ENCODE data around the gene STAB1.
A peak's percentile ranks its signal among the peaks of the same experiment; 100 is the strongest.

Gene STAB1

DNA sequence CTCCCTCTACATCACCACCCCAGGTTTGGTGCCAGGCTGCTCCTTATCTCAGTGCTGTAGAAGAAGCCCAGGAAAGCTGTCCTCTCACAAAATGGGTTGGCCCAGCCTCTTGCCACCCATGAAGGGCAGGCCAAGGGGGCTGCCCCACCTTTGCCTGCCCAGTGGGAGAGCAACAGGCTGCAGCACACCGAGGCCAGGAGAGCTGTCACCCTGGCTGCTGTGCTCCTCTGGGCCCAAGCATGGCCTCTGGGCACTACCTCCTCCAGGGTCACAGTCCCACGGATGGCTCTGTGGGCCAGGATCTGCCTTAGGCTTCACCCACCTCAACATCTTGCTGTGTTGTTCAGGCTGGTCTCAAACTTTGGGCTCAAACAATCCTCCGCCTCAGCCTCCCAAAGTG lies 6.4 kb upstream of the STAB1 start:
- Histone ChIP-seq H3K4me1 (ENCODE audit: control insufficient read depth, insufficient read depth, low read length) (peaks cover 11% of the 10 kb centered on the region), H3K9me3 (ENCODE audit: control insufficient read depth in 2 of 2, low read length in 2 of 2) (no peaks in the 10 kb centered on the region), H3K9ac (ENCODE audit: low read length in 2 of 2) (no peak overlapping the region), H3K36me3 (ENCODE audit: control insufficient read depth in 2 of 2, insufficient read depth in 2 of 2, low read length in 2 of 2) (peaks cover 52 to 66% of the 10 kb centered on the region in 2 donors), H3K4me3 (ENCODE audit: low read length in 2 of 2) (no peak overlapping the region), H3K27ac (ENCODE audit: low read length) (no peak overlapping the region), H3K27me3 (ENCODE audit: control insufficient read depth in 1 of 2, insufficient read depth in 2 of 2, low read length in 2 of 2) (no peaks in the 10 kb centered on the region)

- Histone ChIP-seq H3K36me3 (ENCODE audit: control insufficient read depth in 2 of 2, insufficient read depth in 2 of 2, low read length in 2 of 2) (peaks cover 52 to 66% of the 10 kb centered on the region in 2 donors), H3K4me1 (ENCODE audit: control insufficient read depth, insufficient read depth, low read length) (peaks cover 7% of the 10 kb centered on the region), H3K27me3 (ENCODE audit: control insufficient read depth in 1 of 2, insufficient read depth in 2 of 2, low read length in 2 of 2) (no peaks in the 10 kb centered on the region), H3K9me3 (ENCODE audit: control insufficient read depth in 2 of 2, low read length in 2 of 2) (no peaks in the 10 kb centered on the region), H3K27ac (ENCODE audit: low read length) (no peak overlapping the region), H3K4me3 (ENCODE audit: low read length in 2 of 2) (no peak overlapping the region), H3K9ac (ENCODE audit: low read length in 2 of 2) (no peak overlapping the region)
Measured at GRCh38 chr3:52489453-52489852, 5.7 kb upstream of the STAB1 start.

DNA sequence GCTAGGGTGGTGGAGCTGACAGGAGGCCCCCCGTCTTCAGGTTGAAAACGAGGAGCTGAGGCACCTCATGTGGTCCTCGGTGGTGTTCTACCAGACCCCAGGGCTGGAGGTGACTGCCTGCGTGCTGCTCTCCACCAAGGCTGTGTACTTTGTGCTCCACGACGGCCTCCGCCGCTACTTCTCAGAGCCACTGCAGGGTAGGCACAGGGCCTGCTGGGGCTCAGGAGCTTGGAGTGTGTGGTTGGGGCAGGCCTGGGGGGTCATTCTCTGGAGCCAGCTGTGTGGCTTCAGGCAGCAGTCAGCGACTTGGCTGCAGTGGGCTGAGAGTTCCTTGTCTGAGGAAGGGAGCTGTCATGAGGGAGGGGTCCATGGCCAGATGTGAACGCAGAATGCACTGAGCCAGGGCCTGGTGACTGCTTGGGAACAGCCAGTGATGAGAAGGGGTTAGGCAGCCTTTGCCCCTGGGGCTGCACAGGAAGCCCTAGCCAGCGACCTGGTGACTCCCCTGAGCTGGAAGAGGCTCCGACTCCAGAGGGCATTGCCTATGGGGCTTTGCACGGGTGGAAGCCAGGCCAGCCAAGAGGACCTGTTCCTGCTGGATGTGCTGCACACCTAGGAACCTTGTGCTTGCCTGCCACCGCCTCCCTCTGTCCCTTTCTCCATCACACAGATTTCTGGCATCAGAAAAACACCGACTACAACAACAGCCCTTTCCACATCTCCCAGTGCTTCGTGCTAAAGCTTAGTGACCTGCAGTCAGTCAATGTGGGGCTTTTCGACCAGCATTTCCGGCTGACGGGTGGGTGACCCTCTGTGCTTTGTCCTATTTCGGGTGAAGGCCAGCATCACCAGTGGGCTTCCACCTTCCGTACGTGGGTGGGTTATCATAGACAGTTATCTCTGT lies 4.9 kb upstream of the STAB1 start:
- H3K4me1 ChIP-seq (ENCODE audit: control insufficient read depth, insufficient read depth, low read length): peaks cover 6% of the 10 kb centered on the region
- peaks cover 52 to 63% of the 10 kb centered on the region in 2 donors for H3K36me3 ChIP-seq (ENCODE audit: control insufficient read depth in 2 of 2, insufficient read depth in 2 of 2, low read length in 2 of 2)
- no peak overlapping the region for H3K9ac ChIP-seq (ENCODE audit: low read length in 2 of 2)
- no peaks in the 10 kb centered on the region for H3K9me3 ChIP-seq (ENCODE audit: control insufficient read depth in 2 of 2, low read length in 2 of 2)
- H3K27me3 ChIP-seq (ENCODE audit: control insufficient read depth in 1 of 2, insufficient read depth in 2 of 2, low read length in 2 of 2): no peaks in the 10 kb centered on the region
- H3K27ac ChIP-seq (ENCODE audit: low read length): no peak overlapping the region
- H3K4me3 ChIP-seq (ENCODE audit: low read length in 2 of 2): no peak overlapping the region

DNA sequence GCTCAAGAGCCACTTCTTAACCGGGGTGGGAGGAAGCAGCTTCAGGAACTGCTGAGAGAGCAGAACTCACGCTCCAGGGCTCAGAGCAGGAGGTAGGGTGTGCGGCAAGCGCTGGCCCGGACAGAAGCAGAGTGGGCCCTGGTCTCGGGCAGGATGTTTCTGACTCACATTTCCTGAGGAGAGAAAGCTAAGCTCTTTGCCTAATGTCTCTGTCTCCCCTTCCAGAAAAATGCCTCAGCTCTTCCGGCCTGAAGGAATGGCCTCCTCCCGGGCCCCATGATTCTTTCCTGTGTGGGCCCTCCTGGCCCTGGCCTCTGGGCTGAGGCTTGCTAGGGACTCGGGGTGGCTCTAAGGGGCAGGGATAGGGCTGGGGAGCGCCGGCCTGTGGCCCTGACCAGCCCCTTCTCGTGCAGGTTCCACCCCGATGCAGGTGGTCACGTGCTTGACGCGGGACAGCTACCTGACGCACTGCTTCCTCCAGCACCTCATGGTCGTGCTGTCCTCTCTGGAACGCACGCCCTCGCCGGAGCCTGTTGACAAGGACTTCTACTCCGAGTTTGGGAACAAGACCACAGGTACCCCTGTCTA lies 4.1 kb upstream of the STAB1 start:
- no peaks in the 10 kb centered on the region for H3K9me3 ChIP-seq (ENCODE audit: control insufficient read depth in 2 of 2, low read length in 2 of 2)
- no peak overlapping the region for H3K27ac ChIP-seq (ENCODE audit: low read length)
- H3K4me3 ChIP-seq (ENCODE audit: low read length in 2 of 2): no peak overlapping the region
- H3K36me3 ChIP-seq (ENCODE audit: control insufficient read depth in 2 of 2, insufficient read depth in 2 of 2, low read length in 2 of 2): peaks cover 52 to 59% of the 10 kb centered on the region in 2 donors
- no peak overlapping the region for H3K9ac ChIP-seq (ENCODE audit: low read length in 2 of 2)
- H3K27me3 ChIP-seq (ENCODE audit: control insufficient read depth in 1 of 2, insufficient read depth in 2 of 2, low read length in 2 of 2): no peaks in the 10 kb centered on the region
- H3K4me1 ChIP-seq (ENCODE audit: control insufficient read depth, insufficient read depth, low read length): peaks cover 6% of the 10 kb centered on the region

DNA sequence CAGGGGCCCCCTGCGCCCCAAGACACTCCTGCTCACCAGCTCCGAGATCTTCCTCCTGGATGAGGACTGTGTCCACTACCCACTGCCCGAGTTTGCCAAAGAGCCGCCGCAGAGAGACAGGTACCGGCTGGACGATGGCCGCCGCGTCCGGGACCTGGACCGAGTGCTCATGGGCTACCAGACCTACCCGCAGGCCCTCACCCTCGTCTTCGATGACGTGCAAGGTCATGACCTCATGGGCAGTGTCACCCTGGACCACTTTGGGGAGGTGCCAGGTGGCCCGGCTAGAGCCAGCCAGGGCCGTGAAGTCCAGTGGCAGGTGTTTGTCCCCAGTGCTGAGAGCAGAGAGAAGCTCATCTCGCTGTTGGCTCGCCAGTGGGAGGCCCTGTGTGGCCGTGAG lies 3.1 kb upstream of the STAB1 start:
- Histone ChIP-seq H3K27ac (ENCODE audit: low read length) (no peak overlapping the region), H3K4me3 (ENCODE audit: low read length in 2 of 2) (no peak overlapping the region), H3K9me3 (ENCODE audit: control insufficient read depth in 2 of 2, low read length in 2 of 2) (no peaks in the 10 kb centered on the region), H3K9ac (ENCODE audit: low read length in 2 of 2) (no peak overlapping the region), H3K27me3 (ENCODE audit: control insufficient read depth in 1 of 2, insufficient read depth in 2 of 2, low read length in 2 of 2) (no peaks in the 10 kb centered on the region), H3K36me3 (ENCODE audit: control insufficient read depth in 2 of 2, insufficient read depth in 2 of 2, low read length in 2 of 2) (peaks cover 44 to 50% of the 10 kb centered on the region in 2 donors), H3K4me1 (ENCODE audit: control insufficient read depth, insufficient read depth, low read length) (peaks cover 6% of the 10 kb centered on the region)

- Histone ChIP-seq H3K4me3 (ENCODE audit: low read length in 2 of 2) (no peak overlapping the region), H3K27me3 (ENCODE audit: control insufficient read depth in 1 of 2, insufficient read depth in 2 of 2, low read length in 2 of 2) (no peaks in the 10 kb centered on the region), H3K36me3 (ENCODE audit: control insufficient read depth in 2 of 2, insufficient read depth in 2 of 2, low read length in 2 of 2) (peaks cover 31 to 37% of the 10 kb centered on the region in 2 donors), H3K4me1 (ENCODE audit: control insufficient read depth, insufficient read depth, low read length) (peaks cover 9% of the 10 kb centered on the region), H3K27ac (ENCODE audit: low read length) (no peak overlapping the region), H3K9ac (ENCODE audit: low read length in 2 of 2) (no peak overlapping the region), H3K9me3 (ENCODE audit: control insufficient read depth in 2 of 2, low read length in 2 of 2) (no peaks in the 10 kb centered on the region)
Measured at GRCh38 chr3:52493232-52494017, 1.7 kb upstream of the STAB1 start.

DNA sequence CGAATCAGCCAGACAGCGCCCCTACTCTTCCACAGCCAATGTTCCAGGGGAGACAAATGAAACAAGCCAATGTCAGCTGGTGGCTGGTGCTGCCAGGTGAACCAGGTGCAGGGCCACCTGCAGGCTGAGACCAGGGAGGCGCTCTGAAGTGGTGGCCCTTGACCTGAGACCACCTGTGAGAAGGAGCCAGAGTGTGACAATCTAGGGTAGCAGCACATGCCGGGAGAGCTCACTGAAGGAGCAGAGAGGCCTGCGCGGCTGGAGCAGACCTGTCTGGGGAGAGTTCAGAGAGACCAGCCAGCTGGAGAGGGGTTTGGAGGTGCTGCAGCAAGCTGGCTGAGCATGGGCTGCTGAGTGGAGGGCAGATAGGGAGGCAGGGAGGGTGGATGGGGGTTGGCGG lies 693 bp upstream of the STAB1 start:
- Histone ChIP-seq H3K36me3 (ENCODE audit: control insufficient read depth in 2 of 2, insufficient read depth in 2 of 2, low read length in 2 of 2) (peaks cover 27 to 31% of the 10 kb centered on the region in 2 donors), H3K9me3 (ENCODE audit: control insufficient read depth in 2 of 2, low read length in 2 of 2) (no peaks in the 10 kb centered on the region), H3K4me1 (ENCODE audit: control insufficient read depth, insufficient read depth, low read length) (peaks cover 9% of the 10 kb centered on the region), H3K4me3 (ENCODE audit: low read length in 2 of 2) (no peak overlapping the region), H3K9ac (ENCODE audit: low read length in 2 of 2) (no peak overlapping the region), H3K27ac (ENCODE audit: low read length) (no peak overlapping the region), H3K27me3 (ENCODE audit: control insufficient read depth in 1 of 2, insufficient read depth in 2 of 2, low read length in 2 of 2) (no peaks in the 10 kb centered on the region)

- H3K36me3 ChIP-seq (ENCODE audit: control insufficient read depth in 2 of 2, insufficient read depth in 2 of 2, low read length in 2 of 2): peaks cover 11 to 18% of the 10 kb centered on the region in 2 donors
- H3K27me3 ChIP-seq (ENCODE audit: control insufficient read depth in 1 of 2, insufficient read depth in 2 of 2, low read length in 2 of 2): no peaks in the 10 kb centered on the region
- peak overlapping the region in 1 of 2 donors; percentile 40 for H3K4me3 ChIP-seq (ENCODE audit: low read length in 2 of 2)
- peaks cover 7% of the 10 kb centered on the region for H3K4me1 ChIP-seq (ENCODE audit: control insufficient read depth, insufficient read depth, low read length)
- no peak overlapping the region for H3K27ac ChIP-seq (ENCODE audit: low read length)
- H3K9me3 ChIP-seq (ENCODE audit: control insufficient read depth in 2 of 2, low read length in 2 of 2): no peaks in the 10 kb centered on the region
- H3K9ac ChIP-seq (ENCODE audit: low read length in 2 of 2): no peak overlapping the region
Measured at GRCh38 chr3:52495777-52496602, 852 bp downstream of the STAB1 start.

GRCh38 chr3:52498137-52499054 lies 3.3 kb downstream of the STAB1 start:
- Histone ChIP-seq H3K4me1 (ENCODE audit: control insufficient read depth, insufficient read depth, low read length) (peaks cover 7% of the 10 kb centered on the region), H3K27ac (ENCODE audit: low read length) (no peak overlapping the region), H3K9me3 (ENCODE audit: control insufficient read depth in 2 of 2, low read length in 2 of 2) (no peaks in the 10 kb centered on the region), H3K27me3 (ENCODE audit: control insufficient read depth in 1 of 2, insufficient read depth in 2 of 2, low read length in 2 of 2) (no peaks in the 10 kb centered on the region), H3K36me3 (ENCODE audit: control insufficient read depth in 2 of 2, insufficient read depth in 2 of 2, low read length in 2 of 2) (no peaks in the 10 kb centered on the region), H3K9ac (ENCODE audit: low read length in 2 of 2) (no peak overlapping the region), H3K4me3 (ENCODE audit: low read length in 2 of 2) (peak overlapping the region in 1 of 2 donors; percentile 15)

All from stomach smooth muscle (tissue), 2 donors.